Esophagus muscularis mucosa (tissue), 4 donors: ENCODE results near the gene ALG3. TPM values are rescaled to one million over a fixed set of nuclear protein-coding genes. Genes with fewer than 3 reads are reported as not detected.

ENCODE experiments used
- DNase-seq: peaks from one replicate; pipeline ENCODE4 v3.0.0-alpha.2; 2017; ENCODE audit errors: extremely low spot score
- H3K27ac ChIP-seq, 4 donors: fragments of 200-600 bp; sonication (generic); replicated peaks in 1 of 4; 1 replicate in 3 of 4; 2 replicates in 1 of 4; pipeline ENCODE4 v1.5.1; 2016 to 2019; ENCODE audit warnings: mild to moderate bottlenecking in 1 of 4
- H3K27me3 ChIP-seq, 4 donors: fragments of 200-600 bp; sonication (generic); one replicate each; pipeline versions ENCODE4 v1.5.1 to v1.6.0; 2016 to 2019
- H3K36me3 ChIP-seq, 4 donors: fragments of 200-600 bp; sonication (generic); one replicate each; pipeline ENCODE4 v1.5.1; 2016 to 2019
- H3K4me1 ChIP-seq, 4 donors: fragments of 200-600 bp; sonication (generic); one replicate each; pipeline ENCODE4 v1.5.1; 2016 to 2019
- H3K4me3 ChIP-seq, 4 donors: fragments of 200-600 bp; sonication (generic); 1 replicate in 2 of 4; 2 replicates in 2 of 4; pipeline ENCODE4 v1.5.1; 2016 to 2019; ENCODE audit warnings: mild to moderate bottlenecking in 4 of 4, moderate library complexity in 1 of 4
- H3K9me3 ChIP-seq, 4 donors: fragments of 200-600 bp; sonication (generic); 1 replicate in 3 of 4; 2 replicates in 1 of 4; pipeline ENCODE4 v1.5.1; 2016 to 2019
- EP300 ChIP-seq: sonication (generic); formaldehyde crosslinking; IDR thresholded peaks from one replicate; pipeline ENCODE4 v1.6.1; 2017; ENCODE audit warnings: antibody characterized with exemption
- POLR2A ChIP-seq: fragments of 450-650 bp; IDR thresholded peaks from one replicate; pipeline ENCODE4 v1.6.1; 2017; ENCODE audit warnings: antibody characterized with exemption, moderate library complexity, mild to moderate bottlenecking, low read depth
- POLR2AphosphoS5 ChIP-seq, 2 donors: sonication (generic); formaldehyde crosslinking; IDR thresholded peaks; one replicate each; pipeline ENCODE4 v1.6.1; 2017; ENCODE audit warnings: antibody characterized with exemption in 2 of 2
- WGBS: methylation state at CpG from one replicate; pipeline ENCODE4 v1.1.5; 2018; 5-methylcytosine and 5-hydroxymethylcytosine counted together
- intact Hi-C: fragments of 100-400 bp; cut with DNase I; formaldehyde crosslinking; loops from one replicate; pipeline ENCODE4 v1.15.1; 2023
- total RNA-seq, 4 donors: library from RNA; depleted of rRNA; stranded (reverse); fragments of >200 nt; gene quantifications; one replicate each; pipeline versions ENCODE4 v1.1.0 to v1.2.1, GENCODE V29; 2016
- TF ChIP-seq, protein P1 (sequence below), 3 experiments: fragments of 200-600 bp in 2 of 3; fragments of 450-650 bp in 1 of 3; sonication (generic) in 2 of 3; IDR thresholded peaks; one replicate each; pipeline ENCODE4 v1.5.1; 2017 to 2019; ENCODE audit warnings: antibody characterized with exemption in 3 of 3, mild to moderate bottlenecking in 2 of 3, moderate library complexity in 1 of 3

The ALG3 gene
- 10 to 100 TPM; 35.6 to 48.5 (median 39.8) TPM for total RNA-seq

DNA sequence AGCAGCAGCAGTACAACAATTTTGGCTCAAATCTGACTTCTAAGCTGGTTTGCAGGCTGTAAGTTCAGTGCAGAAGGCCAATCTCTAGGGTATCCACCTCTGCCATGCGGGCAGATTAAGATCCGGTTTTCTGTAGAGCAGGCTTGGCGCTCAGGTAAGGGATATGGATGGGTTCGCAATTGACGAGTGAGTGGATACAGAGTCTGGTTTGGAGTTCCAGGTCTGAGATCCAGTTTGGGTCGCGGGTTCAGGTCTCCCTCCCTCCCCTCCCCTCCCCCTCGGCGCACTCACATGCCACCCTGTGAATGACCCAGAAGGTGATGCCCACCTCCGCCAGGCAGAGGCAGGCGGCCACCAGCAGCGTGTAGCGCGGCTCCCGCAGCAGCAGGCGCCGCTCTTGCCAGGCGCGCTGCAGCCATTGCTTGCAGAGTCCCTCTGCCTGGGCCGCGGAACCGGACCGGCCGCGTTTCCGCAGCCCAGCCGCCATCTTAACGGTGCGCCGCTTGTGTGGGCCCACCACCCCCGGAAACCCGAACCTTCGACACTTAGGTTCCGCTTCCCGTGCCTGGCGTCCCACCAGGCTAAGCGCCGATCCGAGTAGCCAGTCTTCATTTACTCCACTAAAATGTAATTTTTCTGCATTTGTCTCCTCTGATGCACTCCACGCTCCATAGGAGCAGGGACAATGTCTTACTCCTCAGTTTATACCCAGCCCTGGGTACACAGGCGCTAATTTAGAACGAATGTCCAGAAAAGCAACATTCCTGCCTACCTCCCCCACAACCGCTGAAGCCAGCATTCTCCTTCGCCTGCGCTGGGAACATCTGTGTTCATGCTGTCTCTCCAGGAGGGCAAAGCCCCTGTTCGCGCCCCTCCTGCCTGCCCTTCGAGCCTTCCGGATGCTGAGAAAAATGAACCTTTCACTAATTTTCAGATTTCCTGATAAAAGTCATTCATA, at the start of gene ALG3:
Gene ALG3, minus strand, starts transcription at position 509 of the 958 bp plus-strand sequence. Its CDS starts 22 bp downstream, at position 487.
- under 1% methylated on average over 29 of the region's 49 CpGs for WGBS
- TF ChIP-seq EP300 (no peak), POLR2A (peak; percentile 5), POLR2AphosphoS5 (IDR thresholded peaks at IDR 0.05) (peak; percentile 72 to 76)
- TF ChIP-seq, protein P1, sequence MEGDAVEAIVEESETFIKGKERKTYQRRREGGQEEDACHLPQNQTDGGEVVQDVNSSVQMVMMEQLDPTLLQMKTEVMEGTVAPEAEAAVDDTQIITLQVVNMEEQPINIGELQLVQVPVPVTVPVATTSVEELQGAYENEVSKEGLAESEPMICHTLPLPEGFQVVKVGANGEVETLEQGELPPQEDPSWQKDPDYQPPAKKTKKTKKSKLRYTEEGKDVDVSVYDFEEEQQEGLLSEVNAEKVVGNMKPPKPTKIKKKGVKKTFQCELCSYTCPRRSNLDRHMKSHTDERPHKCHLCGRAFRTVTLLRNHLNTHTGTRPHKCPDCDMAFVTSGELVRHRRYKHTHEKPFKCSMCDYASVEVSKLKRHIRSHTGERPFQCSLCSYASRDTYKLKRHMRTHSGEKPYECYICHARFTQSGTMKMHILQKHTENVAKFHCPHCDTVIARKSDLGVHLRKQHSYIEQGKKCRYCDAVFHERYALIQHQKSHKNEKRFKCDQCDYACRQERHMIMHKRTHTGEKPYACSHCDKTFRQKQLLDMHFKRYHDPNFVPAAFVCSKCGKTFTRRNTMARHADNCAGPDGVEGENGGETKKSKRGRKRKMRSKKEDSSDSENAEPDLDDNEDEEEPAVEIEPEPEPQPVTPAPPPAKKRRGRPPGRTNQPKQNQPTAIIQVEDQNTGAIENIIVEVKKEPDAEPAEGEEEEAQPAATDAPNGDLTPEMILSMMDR (IDR thresholded peaks at IDR 0.05): peak in 1 of 3 experiments; percentile 23
- no peak for DNase-seq
- Histone ChIP-seq H3K4me3 (peak within 1 kb of the TSS; percentile 77 to 93 (median 86)), H3K27me3 (no peaks in the 10 kb centered on the region), H3K9me3 (no peaks in the 10 kb centered on the region), H3K27ac (peak within 1 kb of the TSS; percentile 74 to 84 (median 81)), H3K4me1 (peaks cover 14 to 35% (median 23%) of the 10 kb centered on the region in 4 donors), H3K36me3 (peaks cover 19 to 21% (median 20%) of the 10 kb centered on the region in 4 donors)
- intact Hi-C loops: loop anchor here (5.0 kb wide), 2 partner anchors 61 to 231 kb away; partner anchors contain the start of genes ABCC5 and ABCF3

- H3K36me3 ChIP-seq: peaks cover 3 to 16% (median 14%) of the 10 kb centered on the region in 4 donors
- H3K9me3 ChIP-seq: no peaks in the 10 kb centered on the region
- H3K27ac ChIP-seq: no peak overlapping the region
- H3K4me1 ChIP-seq: peaks cover 14 to 28% (median 23%) of the 10 kb centered on the region in 4 donors
- peaks cover 0 to 9% (median 0%) of the 10 kb centered on the region in 4 donors for H3K27me3 ChIP-seq
- no peak overlapping the region for H3K4me3 ChIP-seq
- WGBS: 76% methylated on average over 7 of the region's 7 CpGs
- intact Hi-C loops: loop anchor here (5.0 kb wide), 1 partner anchor 109 kb away; the partner anchor contains the start of gene ABCF3
- no peak for DNase-seq
- TF ChIP-seq, protein P1 (IDR thresholded peaks at IDR 0.05): no peak
- no peak for TF ChIP-seq EP300
- no peak for TF ChIP-seq POLR2AphosphoS5 (IDR thresholded peaks at IDR 0.05)
- TF ChIP-seq POLR2A: no peak
Observed at GRCh38 chr3:184296616-184297015, 47.9 kb upstream of the ALG3 start.

DNA sequence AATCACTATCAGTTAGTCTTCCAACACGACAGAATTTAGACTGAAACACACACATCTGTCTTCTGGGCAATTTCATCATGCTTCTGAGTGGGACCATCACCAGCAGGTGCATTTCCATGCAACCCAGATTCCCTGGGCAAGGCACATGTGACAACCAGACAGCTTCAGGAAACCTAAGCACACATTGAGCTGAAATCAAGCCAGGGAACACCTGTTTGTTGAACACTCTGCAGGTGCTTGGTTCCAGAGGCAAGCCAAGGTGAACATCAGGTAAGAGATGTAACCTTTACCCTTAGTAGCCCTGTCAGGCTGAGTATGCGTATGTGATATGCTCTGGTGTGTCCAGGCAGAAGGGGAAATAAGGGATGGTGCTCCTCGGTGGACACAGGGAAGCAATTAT, 47.0 kb upstream of the ALG3 start:
- Histone ChIP-seq H3K27me3 (peaks cover 0 to 12% (median 0%) of the 10 kb centered on the region in 4 donors), H3K4me3 (no peak overlapping the region), H3K9me3 (no peaks in the 10 kb centered on the region), H3K36me3 (peaks cover 0 to 7% (median 5%) of the 10 kb centered on the region in 4 donors), H3K27ac (no peak overlapping the region), H3K4me1 (peaks cover 12 to 21% (median 20%) of the 10 kb centered on the region in 4 donors)
- no peak for TF ChIP-seq POLR2AphosphoS5 (IDR thresholded peaks at IDR 0.05)
- TF ChIP-seq EP300: no peak
- no peak for TF ChIP-seq POLR2A
- TF ChIP-seq, protein P1 (IDR thresholded peaks at IDR 0.05): no peak
- no peak for DNase-seq
- intact Hi-C loops: loop anchor here (5.0 kb wide), 1 partner anchor 108 kb away; the partner anchor contains the start of gene ABCF3
- 66% methylated on average over 3 of the region's 3 CpGs for WGBS

DNA sequence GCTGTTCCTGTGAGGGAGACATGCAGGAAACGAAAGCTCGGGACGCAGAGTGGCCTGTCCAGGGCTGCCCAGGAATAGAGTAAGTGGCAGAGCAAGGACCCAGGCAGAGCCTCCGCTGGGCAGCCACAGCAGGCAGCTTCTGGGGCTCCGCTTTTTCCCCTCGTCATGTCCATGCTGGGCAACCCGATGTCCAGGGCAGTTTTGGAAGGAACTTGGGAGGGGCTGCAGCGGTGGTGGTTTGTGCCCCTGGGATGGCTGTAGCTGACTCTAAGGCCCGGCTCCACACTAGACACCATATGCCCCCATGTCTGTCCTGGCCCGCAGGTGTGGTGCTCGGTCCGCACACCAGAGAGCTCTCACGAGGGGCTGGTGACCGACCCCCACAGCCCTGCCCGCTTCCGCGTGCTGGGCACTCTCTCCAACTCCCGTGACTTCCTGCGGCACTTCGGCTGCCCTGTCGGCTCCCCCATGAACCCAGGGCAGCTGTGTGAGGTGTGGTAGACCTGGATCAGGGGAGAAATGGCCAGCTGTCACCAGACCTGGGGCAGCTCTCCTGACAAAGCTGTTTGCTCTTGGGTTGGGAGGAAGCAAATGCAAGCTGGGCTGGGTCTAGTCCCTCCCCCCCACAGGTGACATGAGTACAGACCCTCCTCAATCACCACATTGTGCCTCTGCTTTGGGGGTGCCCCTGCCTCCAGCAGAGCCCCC, 43.1 kb upstream of the ALG3 start:
- 92% methylated on average over 19 of the region's 21 CpGs for WGBS
- no peak overlapping the region for H3K27ac ChIP-seq

More for the DNA sequence above, 43.1 kb upstream of the ALG3 start:
- no peaks in the 10 kb centered on the region for H3K4me1 ChIP-seq
- H3K27me3 ChIP-seq: peaks cover 0 to 34% (median 0%) of the 10 kb centered on the region in 4 donors
- no peak for DNase-seq
- no peaks in the 10 kb centered on the region for H3K9me3 ChIP-seq
- TF ChIP-seq EP300 (no peak), POLR2AphosphoS5 (IDR thresholded peaks at IDR 0.05) (no peak), POLR2A (no peak)
- TF ChIP-seq, protein P1 (IDR thresholded peaks at IDR 0.05): no peak
- no peaks in the 10 kb centered on the region for H3K36me3 ChIP-seq
- H3K4me3 ChIP-seq: no peak overlapping the region
- intact Hi-C loops: no loop called here
